B cell (primary cell): Measurements from ENCODE around the gene VMO1. TPM values are rescaled to one million over a fixed set of nuclear protein-coding genes. Genes with fewer than 3 reads are reported as not detected.

Experiments used
- ATAC-seq: fragments of 200-7000 bp; cut with Tn5 transposase; one replicate; pipeline ENCODE4 v1.10.0; 2021; ENCODE audit warnings: low read depth, mild to moderate bottlenecking, moderate number of reproducible peaks, moderate library complexity
- CTCF ChIA-PET: fragments of 350-600 bp; sonication (Branson Sonifier 250); formaldehyde crosslinking; loops from one replicate; lab custom pipeline; 2021; ENCODE audit warnings: antibody characterized with exemption, inconsistent platforms; lab: Charles Lee
- POLR2A ChIA-PET: fragments of 350-600 bp; sonication (Branson Sonifier 250); formaldehyde crosslinking; loops from one replicate; lab custom pipeline; 2021; ENCODE audit warnings: antibody characterized with exemption; lab: Charles Lee
- DNase-seq: peaks from one replicate; pipeline ENCODE4 v3.0.0; 2013
- H2AFZ ChIP-seq: 2 replicates; pipeline ENCODE4 v1.6.1; 2012; ENCODE audit warnings: mild to moderate bottlenecking, low read depth, low read length; ENCODE audit not compliant: insufficient read depth, poor library complexity, severe bottlenecking
- H3K27ac ChIP-seq, 2 donors: 1 replicate in 1 of 2; 2 replicates in 1 of 2; pipeline ENCODE4 v1.5.1; 2012 to 2013; ENCODE audit warnings: low read length in 2 of 2, mild to moderate bottlenecking in 2 of 2, moderate library complexity in 1 of 2
- H3K27me3 ChIP-seq, 4 experiments: fragments of 200-600 bp in 1 of 4; sonication (generic) in 1 of 4; replicated peaks in 1 of 4; 1 replicate in 2 of 4; 2 replicates in 2 of 4; pipeline versions ENCODE4 v1.6.1 to v1.7.0; 2013 to 2016; ENCODE audit warnings: low read length in 3 of 4, mild to moderate bottlenecking in 2 of 4, mixed read lengths in 1 of 4, moderate library complexity in 1 of 4; ENCODE audit not compliant: insufficient read depth in 4 of 4, control insufficient read depth in 3 of 4; ENCODE audit errors: control extremely low read depth in 1 of 4
- H3K36me3 ChIP-seq, 2 experiments: replicated peaks in 1 of 2; 1 replicate in 1 of 2; 2 replicates in 1 of 2; pipeline versions ENCODE4 v1.6.1 to v1.7.1; 2013; ENCODE audit warnings: low read length in 1 of 2; ENCODE audit not compliant: insufficient read depth in 2 of 2, control insufficient read depth in 1 of 2; ENCODE audit errors: control extremely low read depth in 1 of 2, extremely low read depth in 1 of 2
- H3K4me1 ChIP-seq, 2 donors: fragments of 200-600 bp in 1 of 2; sonication (generic) in 1 of 2; 1 replicate in 1 of 2; 2 replicates in 1 of 2; pipeline versions ENCODE4 v1.5.1 to v1.6.1; 2013 to 2017; ENCODE audit warnings: low read length in 2 of 2; ENCODE audit not compliant: control insufficient read depth in 2 of 2, insufficient read depth in 2 of 2
- H3K4me2 ChIP-seq: replicated peaks from 2 replicates; pipeline ENCODE3; 2012; ENCODE audit warnings: mild to moderate bottlenecking, low read depth, low read length; ENCODE audit not compliant: poor library complexity, severe bottlenecking
- H3K4me3 ChIP-seq, 5 experiments: fragments of 200-600 bp in 1 of 5; sonication (generic) in 1 of 5; 1 replicate in 3 of 5; 2 replicates in 2 of 5; pipeline versions ENCODE4 v1.5.1 to v1.7.0; 2011 to 2016; ENCODE audit warnings: low read length in 4 of 5, mild to moderate bottlenecking in 4 of 5, low read depth in 2 of 5, control low read depth in 1 of 5, moderate library complexity in 1 of 5; ENCODE audit not compliant: insufficient read depth in 1 of 5; ENCODE audit errors: control extremely low read depth in 1 of 5, extremely low read depth in 1 of 5
- H3K79me2 ChIP-seq: fragments of 200-600 bp; sonication (generic); one replicate; pipeline ENCODE4 v1.6.0; 2016; ENCODE audit warnings: low read length; ENCODE audit not compliant: control insufficient read depth, insufficient read depth
- H3K9ac ChIP-seq: fragments of 200-600 bp; sonication (generic); 2 replicates; pipeline ENCODE4 v1.6.1; 2017; ENCODE audit warnings: mild to moderate bottlenecking, low read length, moderate library complexity
- H3K9me3 ChIP-seq, 3 donors: one replicate each; pipeline versions ENCODE4 v1.6.1 to v1.7.1; 2013; ENCODE audit warnings: low read length in 2 of 3; ENCODE audit not compliant: control insufficient read depth in 2 of 3, insufficient read depth in 1 of 3; ENCODE audit errors: control extremely low read depth in 1 of 3
- H4K20me1 ChIP-seq: 2 replicates; pipeline ENCODE4 v1.6.0; 2012; ENCODE audit warnings: mild to moderate bottlenecking, low read length; ENCODE audit not compliant: insufficient read depth, control insufficient read depth, poor library complexity, severe bottlenecking
- H3K27ac Mint-ChIP-seq: one replicate; pipeline ENCODE4 v1.8.0; 2021; ENCODE audit warnings: mixed read lengths
- H3K27me3 Mint-ChIP-seq: one replicate; pipeline ENCODE4 v1.8.0; 2021; ENCODE audit warnings: mixed read lengths
- H3K4me1 Mint-ChIP-seq: one replicate; pipeline ENCODE4 v1.8.0; 2021; ENCODE audit warnings: mixed read lengths
- H3K4me3 Mint-ChIP-seq: one replicate; pipeline ENCODE4 v1.8.0; 2021; ENCODE audit warnings: mixed read lengths
- H3K9me3 Mint-ChIP-seq: one replicate; pipeline ENCODE4 v1.8.0; 2022; ENCODE audit warnings: mixed read lengths; ENCODE audit not compliant: insufficient read depth
- EZH2 ChIP-seq: IDR thresholded peaks from 2 replicates; pipeline ENCODE4 v1.6.1; 2012; ENCODE audit warnings: borderline replicate concordance, low read depth, mild to moderate bottlenecking, moderate library complexity, low read length; ENCODE audit not compliant: insufficient read depth, poor library complexity, severe bottlenecking
- WGBS: methylation state at CpG from one replicate; pipeline ENCODE4 v1.1.5; 2013; ENCODE audit warnings: missing lambda C conversion rate; ENCODE audit not compliant: insufficient coverage; 5-methylcytosine and 5-hydroxymethylcytosine counted together
- intact Hi-C: fragments of 100-400 bp; cut with micrococcal nuclease; formaldehyde crosslinking; loops from one replicate; pipeline ENCODE4 v1.10.0; 2022
- polyA plus RNA-seq: library from polyadenylated mRNA; depleted of rRNA; stranded (reverse); fragments of >200 nt; gene quantifications from 2 replicates; pipeline ENCODE4 v1.2.3, GENCODE V29; 2012
- total RNA-seq, 2 donors: library from RNA; stranded (reverse); fragments of 120-200 nt in 1 of 2; gene quantifications; 1 replicate in 1 of 2; 2 replicates in 1 of 2; pipeline versions ENCODE4 v1.2.3 to v1.2.4, GENCODE V29; 2013 to 2022
- TF ChIP-seq, protein P1 (sequence below): fragments of 200-600 bp; IDR thresholded peaks from one replicate; pipeline ENCODE4 v1.8.0; 2022; ENCODE audit warnings: antibody characterized with exemption, mild to moderate bottlenecking

Gene VMO1
- total and polyA plus RNA-seq, 2 donors (not counting 1 experiment from before 2014, with no cell fraction given): 0.57 TPM; not detected in 1

DNA sequence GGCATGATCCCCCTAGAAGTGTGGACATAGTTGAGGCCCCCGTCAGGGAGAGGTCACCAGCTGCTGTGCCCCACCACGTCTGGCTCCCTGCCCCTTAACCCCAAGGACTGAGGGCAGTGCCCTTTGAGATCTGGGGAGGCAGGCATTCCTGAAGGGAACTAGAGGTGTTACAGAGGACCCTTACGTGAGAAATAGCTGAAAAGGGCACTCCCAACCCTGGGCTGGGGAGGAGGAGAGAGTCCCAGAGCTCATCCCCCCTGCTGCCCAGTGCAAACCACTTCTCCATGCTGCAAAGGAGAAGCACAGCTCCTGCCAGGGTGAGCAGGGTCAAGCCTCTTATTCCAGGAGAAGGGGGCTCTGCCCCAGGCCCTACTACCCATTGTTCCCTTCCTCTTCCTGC lies 36.7 kb upstream of the VMO1 start:
- no peak for TF ChIP-seq EZH2
- TF ChIP-seq, protein P1, sequence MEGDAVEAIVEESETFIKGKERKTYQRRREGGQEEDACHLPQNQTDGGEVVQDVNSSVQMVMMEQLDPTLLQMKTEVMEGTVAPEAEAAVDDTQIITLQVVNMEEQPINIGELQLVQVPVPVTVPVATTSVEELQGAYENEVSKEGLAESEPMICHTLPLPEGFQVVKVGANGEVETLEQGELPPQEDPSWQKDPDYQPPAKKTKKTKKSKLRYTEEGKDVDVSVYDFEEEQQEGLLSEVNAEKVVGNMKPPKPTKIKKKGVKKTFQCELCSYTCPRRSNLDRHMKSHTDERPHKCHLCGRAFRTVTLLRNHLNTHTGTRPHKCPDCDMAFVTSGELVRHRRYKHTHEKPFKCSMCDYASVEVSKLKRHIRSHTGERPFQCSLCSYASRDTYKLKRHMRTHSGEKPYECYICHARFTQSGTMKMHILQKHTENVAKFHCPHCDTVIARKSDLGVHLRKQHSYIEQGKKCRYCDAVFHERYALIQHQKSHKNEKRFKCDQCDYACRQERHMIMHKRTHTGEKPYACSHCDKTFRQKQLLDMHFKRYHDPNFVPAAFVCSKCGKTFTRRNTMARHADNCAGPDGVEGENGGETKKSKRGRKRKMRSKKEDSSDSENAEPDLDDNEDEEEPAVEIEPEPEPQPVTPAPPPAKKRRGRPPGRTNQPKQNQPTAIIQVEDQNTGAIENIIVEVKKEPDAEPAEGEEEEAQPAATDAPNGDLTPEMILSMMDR: no peak
- ChIA-PET POLR2A (no interaction called here), CTCF (no interaction called here)
- WGBS: 96% methylated on average over 3 of the region's 3 CpGs
- Histone ChIP-seq H3K4me2 (no peak overlapping the region), H3K9ac (no peak overlapping the region), H3K4me1 (no peaks in the 10 kb centered on the region), H3K27ac (no peak overlapping the region), H3K79me2 (no peaks in the 10 kb centered on the region), H3K9me3 (no peaks in the 10 kb centered on the region), H4K20me1 (no peaks in the 10 kb centered on the region), H2AFZ (no peak overlapping the region), H3K36me3 (peaks cover 0 to 5% of the 10 kb centered on the region in 2 experiments), H3K27me3 (no peaks in the 10 kb centered on the region), H3K4me3 (no peak overlapping the region)
- no peak overlapping the region for H3K4me3 Mint-ChIP-seq
- no peak for ATAC-seq
- no peak overlapping the region for H3K27ac Mint-ChIP-seq
- intact Hi-C loops: no loop called here
- no peak for DNase-seq
- H3K9me3 Mint-ChIP-seq: no peaks in the 10 kb centered on the region
- no peaks in the 10 kb centered on the region for H3K4me1 Mint-ChIP-seq
- no peaks in the 10 kb centered on the region for H3K27me3 Mint-ChIP-seq

DNA sequence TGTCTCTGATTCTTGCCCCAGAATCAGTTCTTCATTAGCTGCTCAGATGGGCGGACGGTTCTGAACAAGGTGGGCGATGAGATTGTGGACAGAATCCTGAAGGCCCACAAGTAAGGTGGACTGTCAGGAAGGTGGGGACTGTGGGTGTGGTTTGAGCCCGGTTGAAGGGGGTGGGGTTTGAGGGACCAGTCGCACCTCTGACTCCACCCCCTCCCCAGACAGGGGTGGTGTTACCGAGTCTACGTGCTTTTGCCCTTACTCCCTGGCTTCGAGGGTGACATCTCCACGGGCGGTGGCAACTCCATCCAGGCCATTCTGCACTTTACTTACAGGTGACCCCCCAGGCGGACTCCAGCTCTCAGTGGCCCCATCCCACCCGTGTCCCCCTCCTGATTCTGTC lies 32.1 kb upstream of the VMO1 start:
- Histone ChIP-seq H3K4me1 (no peaks in the 10 kb centered on the region), H4K20me1 (no peaks in the 10 kb centered on the region), H3K27ac (no peak overlapping the region), H3K4me3 (no peak overlapping the region), H3K9me3 (no peaks in the 10 kb centered on the region), H3K4me2 (no peak overlapping the region), H3K79me2 (no peaks in the 10 kb centered on the region), H3K9ac (no peak overlapping the region), H2AFZ (no peak overlapping the region), H3K36me3 (peaks cover 0 to 31% of the 10 kb centered on the region in 2 experiments), H3K27me3 (no peaks in the 10 kb centered on the region)
- no peaks in the 10 kb centered on the region for H3K9me3 Mint-ChIP-seq
- H3K27ac Mint-ChIP-seq: no peak overlapping the region
- intact Hi-C loops: no loop called here
- H3K4me1 Mint-ChIP-seq: no peaks in the 10 kb centered on the region
- CTCF ChIA-PET: no interaction called here
- ATAC-seq: no peak
- no peak overlapping the region for H3K4me3 Mint-ChIP-seq
- TF ChIP-seq EZH2: no peak
- TF ChIP-seq, protein P1: no peak
- 98% methylated on average over 10 of the region's 12 CpGs for WGBS
- POLR2A ChIA-PET: no interaction called here
- DNase-seq: no peak
- H3K27me3 Mint-ChIP-seq: no peaks in the 10 kb centered on the region
